ENCODE measurements around the gene UBR7.

The UBR7 gene

DNA sequence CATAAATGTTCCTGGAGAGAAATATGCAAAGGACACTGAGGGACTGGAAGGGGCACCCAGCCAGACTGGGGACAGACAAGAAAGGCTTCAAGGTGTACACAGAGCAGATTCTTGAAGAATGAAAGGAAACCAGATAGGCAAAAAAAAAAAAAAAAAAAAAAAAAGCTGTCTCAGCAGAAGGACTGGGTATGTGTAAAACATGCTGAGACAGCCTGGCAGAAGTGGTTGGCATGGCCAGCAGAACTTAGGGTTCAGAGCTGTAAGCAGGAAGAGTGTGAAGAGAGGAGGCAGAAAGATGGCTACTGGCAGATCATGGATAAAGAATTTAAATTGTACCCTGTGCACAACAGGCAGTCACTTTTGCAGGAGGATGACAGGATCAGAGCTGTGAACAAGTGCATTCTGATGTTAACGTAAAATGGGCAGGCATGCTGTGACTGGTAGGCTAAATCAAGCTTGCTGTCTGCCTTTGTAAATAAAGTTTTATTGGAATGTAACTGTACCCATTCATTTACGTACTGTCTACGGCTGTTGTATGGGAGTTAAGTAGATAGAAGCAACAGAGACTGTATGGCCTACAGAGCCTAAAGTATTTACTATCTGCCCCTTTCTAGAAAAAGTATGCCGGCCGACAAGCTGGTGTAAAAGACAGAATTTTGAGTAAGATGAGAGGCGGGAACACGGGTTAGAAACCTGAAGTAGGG lies 42.2 kb downstream of the UBR7 start:
- no peak for DNase-seq (ENCODE audit: low read depth)

DNA sequence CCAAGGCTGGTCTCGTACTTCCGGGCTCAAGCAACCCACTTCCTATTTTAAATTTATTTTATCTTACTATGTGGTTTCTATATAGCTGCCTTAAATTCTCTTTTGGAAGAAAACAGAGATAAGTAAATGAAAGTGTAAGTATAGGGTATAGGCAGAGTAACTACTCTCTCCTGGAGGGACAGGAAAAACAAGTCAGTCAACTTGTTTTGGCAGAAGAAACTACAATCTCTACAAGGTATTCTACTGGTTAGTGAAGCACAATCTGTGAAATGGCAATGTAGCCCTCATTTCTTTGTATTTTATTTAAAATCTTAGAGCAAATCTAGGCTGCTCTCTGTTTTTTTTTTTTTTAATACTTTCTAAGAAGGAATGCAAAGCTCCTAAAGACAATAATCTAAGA lies 55.4 kb downstream of the UBR7 start:
- no peak for DNase-seq (ENCODE audit: low read depth)

DNA sequence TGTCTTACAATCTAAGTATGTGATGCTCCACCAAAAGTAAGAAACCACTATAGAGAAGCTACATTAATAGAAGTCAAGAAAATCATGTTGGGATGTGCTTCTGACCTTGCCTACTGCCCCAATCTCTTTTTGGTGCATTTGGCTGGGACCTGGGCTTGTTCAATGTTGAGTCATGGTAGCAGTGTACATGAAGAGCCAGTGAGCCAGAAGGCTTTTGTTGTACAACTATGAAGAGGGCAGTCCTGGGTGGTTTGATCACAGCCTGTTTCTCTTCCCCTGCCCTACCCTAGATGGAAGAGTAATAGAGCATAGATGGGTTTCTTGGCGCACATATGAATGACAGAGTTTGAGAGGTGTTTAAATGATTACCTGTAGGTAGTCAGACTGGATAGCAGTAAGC lies 56.4 kb downstream of the UBR7 start:
- DNase-seq (ENCODE audit: low read depth), result no peak

DNA sequence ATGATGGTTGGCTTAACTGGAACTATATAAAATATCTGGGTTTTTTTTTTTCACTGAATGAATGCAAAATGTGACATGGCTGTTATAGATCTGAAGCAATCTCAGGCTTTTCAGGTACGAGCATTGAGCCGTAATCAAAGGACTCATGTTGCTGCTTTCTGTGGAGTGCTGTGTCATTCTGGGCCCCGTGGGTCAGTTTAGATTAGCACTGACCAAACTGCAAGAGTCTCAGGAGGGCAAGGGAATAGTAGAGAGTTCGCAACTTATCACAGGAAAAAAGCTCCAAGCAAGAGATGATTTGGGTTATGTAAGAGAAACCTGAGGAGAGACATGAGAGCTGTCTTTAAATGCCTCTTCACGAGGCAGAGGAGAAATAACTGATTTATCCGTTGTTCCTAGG lies 59.1 kb downstream of the UBR7 start:
- no peak for DNase-seq (ENCODE audit: low read depth)

DNA sequence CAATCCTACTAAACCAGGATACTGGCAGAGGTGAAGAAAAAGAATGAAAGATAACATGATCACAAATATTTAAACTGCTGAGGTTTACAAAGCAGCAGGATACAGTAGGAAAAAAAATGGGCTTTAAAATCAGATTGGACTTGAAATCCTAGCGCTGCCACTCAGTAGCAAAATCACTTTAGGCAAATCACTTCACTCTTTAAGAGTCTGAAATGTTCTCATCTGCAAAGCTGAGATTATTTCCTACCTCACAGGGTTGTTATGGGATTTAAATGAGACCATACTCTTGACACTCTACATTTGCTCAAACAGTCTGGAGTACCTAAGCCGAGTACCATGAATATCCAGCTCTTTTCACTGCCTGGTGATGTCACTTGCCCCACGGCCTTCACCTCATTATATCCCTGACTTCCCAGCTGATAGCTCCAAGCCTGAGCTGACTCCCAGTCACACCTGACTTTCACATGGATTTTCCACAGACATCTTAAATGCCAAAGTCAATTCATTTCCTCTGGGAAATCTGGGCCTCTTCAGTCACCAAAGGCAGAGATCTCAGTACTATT lies 60.2 kb downstream of the UBR7 start:
- DNase-seq (ENCODE audit: low read depth), result no peak

DNA sequence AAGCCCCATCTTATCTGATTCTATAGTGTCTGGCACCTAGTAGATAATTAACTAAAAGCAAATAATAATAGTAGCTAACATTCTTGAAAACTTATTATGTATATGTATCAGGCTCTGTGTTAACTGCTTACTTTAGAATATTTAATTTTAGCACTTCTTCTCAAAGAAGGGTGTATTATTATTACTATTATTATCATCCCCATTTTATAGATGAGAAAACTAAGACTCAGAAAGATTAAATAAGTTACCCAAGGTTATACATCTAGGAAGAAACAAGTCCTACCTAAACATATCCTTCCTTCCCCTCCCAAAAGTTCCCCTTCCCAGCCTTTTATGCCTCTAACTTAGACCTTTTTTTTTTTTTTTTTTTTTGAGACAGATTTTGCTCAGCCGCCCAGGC lies 61.4 kb downstream of the UBR7 start:
- DNase-seq (ENCODE audit: low read depth), result no peak

DNA sequence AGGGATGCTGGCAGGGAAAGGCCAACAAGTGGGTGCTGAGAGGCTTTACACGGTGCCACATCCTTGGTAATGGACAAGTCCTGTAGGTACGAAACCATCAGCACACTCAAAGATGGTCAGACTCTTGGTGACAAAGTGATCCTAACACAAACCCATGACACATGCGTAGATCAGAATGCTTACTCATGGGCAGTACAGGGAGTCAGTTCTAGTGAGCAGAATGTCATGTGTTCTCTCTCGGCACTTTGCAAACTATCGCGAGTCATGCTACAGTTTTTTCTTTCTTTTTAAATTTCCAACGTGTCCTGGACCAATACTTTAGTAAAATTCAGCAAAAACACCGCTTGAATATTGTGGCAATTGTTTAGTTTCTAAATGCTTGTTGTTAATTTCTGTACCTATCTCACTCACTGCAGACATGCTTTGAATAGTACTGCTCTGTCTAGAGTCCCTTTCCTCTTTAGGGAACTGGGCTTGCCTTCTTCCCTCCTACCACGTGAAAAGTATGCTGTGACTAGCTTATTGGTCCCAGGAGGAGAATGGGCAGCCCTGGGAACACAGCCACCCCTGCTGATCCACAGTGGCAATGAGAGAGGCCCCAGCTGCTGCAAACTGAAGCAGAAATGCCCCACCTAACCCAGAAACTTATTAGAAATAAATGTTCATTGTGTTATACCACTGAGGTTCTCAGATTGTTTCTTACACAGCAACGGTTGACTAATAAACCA lies 62.4 kb downstream of the UBR7 start:
- DNase-seq (ENCODE audit: low read depth), result no peak

DNA sequence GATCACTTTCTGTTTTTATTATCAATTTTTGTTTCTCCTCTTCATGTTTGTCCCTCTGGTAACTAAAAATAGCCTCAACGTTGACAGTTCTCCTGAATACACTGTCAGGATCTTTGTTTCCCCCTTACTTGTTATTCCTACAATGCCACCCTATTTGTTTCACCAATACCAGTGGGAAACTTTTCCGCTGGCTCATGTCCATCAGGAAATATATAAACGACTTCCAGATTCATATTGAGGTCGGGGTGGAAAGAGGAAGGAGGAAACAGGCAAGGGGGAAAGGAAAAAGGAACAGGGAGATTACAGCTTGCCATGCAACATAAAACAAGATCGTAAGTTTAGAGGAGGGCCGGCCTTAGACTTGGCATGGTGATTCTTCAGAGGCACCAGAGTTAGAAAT lies 64.1 kb downstream of the UBR7 start:
- no peak for DNase-seq (ENCODE audit: low read depth)

DNA sequence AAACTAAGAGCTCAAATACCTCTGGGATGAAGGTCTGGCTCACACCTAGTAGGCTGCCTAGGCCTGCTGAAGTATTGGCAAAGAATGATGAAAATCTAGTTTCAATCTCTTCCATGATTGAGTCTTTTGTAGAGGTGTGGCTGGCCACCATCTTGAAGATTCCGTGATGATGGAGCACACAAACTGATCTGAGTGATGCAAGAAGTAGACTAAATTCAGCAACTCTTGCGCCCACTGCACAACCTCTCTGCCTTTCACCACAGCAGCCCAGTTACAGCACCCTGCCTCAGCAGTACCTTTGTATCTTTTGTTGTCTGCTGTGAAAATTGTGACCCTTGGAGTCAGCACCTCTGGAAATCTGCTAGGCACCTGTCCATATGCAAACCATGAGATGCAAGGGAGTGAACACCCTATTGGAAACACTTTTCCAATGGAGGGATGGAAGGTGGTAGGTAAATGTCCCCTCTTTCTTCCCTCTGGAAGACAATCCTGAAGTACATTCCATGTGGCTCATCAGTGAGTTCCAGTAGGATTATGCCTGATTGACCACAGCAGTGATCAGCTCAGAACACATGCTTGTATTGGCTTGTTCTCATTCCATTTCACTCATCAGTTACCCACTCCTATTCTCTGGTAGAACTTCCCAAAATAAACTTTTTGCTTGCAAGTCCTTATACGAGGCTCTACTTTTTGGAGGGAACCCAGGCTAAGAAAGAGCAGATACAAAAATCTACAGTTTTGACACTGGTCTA lies 67.2 kb downstream of the UBR7 start:
- DNase-seq (ENCODE audit: low read depth), result no peak

DNA sequence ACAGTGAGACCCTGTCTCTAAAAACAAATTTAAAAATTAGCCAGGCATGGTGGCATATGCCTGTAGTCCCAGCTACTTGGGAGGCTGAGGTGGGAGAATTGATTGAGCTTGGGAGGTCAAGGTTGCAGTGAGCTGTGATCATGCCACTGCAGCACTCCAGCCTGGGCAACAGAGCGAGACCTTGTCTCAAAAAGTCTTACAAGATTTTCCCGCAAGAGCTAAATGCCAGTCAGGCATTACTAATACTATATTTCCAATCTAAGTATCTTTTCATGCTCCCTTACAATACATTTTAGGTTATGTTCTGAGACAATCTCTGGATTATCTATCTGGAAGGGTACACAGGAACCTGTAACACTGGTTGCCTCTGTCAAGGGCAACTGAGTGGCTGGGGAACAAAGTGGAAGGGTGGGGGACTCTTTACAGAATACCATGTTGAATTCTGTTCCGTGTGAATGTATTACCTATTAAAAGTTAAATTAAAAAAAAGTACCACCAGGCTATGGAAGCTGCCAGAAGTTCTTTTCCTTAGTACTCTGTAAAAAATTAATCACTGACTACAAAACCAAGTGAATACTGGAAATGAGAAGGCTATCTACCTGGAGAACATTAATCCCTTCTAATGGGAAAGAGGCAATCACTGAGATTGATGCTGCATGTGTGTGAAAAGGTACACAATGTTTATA lies 69.1 kb downstream of the UBR7 start:
- DNase-seq (ENCODE audit: low read depth), result no peak

Data from activated T-helper 9 cell treated with anti-CD3 and anti-CD28 coated beads, Interleukin-2, amount 50 U/mL, for 16 hours (primary cell).